NCI-H446 treated with DMSO at 0.1 percent for 48 hours (cell line): Measurements from ENCODE around the gene HELZ.
"Not testable (repeated sequence)": the region's sequence is repeated elsewhere in the genome, so short reads cannot be mapped to it uniquely, and the experiment has no call there.

Experiments used
- DNase-seq: peaks from one replicate; lab custom pipeline; 2025; lab: John Stamatoyannopoulos, UW

The HELZ gene

DNA sequence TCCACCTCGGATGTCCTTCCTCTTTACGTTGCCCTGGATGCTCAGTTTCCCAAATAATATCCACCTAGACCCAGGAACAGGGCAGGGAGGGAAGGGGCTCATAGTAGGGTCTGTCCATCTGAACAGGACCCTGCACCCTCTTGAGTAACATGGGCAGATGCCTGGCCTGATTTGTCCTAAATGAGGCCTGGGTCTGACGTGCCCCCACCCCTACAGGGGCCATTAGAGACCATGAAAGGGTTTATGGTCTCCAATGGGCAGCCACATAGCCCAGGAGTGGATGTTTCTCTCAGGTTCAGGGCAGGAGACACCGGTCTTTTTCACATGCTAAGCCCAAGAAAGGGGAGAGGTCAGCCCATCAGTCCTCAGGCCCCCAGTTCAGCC lies 193.8 kb downstream of the HELZ start:
- DNase-seq: no peak

DNA sequence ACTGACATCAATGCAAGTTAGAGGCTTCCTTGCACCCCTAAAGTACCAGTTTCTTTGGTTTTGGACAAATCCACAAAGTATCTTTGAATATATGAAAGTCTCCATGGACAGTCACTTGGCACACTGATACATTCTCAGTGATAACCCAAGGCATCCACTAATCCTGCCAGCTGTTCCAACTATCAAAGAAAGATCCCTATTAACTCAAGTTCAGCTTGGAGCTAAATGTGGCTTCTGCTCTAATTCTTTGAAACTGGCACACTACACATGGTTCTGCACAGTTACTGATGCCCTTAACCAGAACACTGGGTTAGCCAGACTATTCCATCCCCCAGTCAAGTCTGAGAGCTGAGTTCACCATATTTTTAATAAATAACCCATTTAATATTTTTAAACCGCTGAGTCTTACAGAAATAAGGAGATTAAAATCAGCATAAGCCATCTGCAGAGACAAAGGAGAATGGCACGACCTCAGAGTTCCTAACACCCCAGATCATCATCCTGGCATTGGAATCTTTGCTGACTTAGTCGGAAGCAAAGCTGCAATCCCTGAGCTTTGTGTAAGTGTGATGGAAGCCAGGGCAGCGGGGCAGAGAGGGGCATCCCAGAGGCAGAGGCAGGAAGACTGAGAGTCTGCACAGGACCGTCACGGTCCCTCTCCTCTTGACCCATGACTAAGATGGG lies 194.4 kb downstream of the HELZ start:
- no peak for DNase-seq

DNA sequence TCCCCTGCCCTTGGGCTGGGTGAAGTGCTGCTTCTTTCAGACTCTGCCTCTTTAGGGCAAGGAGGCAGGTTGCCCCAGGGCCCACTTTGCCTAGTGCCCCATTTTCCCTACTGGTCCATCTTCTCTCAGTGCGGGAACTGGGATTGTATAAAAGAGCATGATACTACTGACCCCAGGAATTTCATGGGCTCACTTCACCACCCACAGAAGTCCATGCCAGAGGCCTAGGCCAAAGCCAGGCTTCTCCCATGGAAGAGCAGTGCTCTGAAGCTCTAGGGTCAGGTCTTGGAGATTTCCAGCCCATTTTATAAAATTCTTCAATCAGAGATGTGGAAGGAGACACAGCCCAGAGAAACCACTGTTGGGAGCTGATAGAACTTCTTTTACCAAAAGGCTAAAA lies 194.9 kb downstream of the HELZ start:
- DNase-seq: no peak

DNA sequence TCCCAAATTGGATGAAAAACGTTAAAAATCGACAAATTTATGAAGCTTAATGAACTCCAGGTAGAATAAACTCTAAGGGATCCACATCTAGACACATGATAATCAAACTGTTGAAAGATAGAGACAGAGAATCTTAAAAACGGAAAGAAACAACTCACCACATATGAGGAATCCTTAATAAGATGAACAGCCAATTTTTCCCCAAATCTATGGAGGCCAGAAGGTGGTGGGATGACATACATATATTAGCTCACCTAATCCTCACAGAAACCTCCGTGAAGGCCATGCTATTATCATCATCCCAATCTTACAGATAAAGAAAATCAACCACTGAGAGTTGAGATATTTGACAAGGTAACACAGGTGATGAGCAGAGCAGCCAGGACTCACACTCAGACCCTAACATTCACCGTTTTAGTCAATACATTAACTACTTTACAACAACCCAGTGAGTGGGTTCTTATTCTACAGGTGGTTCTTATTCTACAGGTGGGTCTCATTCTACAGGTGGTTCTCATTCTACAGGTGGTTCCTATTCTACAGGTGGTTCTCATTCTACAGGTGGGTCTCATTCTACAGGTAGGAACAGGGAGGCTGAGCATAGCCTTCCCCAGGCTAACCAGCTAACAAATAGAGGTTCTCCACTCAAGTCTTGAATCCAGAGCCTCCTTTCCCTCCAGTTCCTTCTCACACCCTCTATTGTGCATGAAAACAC lies 195.8 kb downstream of the HELZ start:
- no peak for DNase-seq

DNA sequence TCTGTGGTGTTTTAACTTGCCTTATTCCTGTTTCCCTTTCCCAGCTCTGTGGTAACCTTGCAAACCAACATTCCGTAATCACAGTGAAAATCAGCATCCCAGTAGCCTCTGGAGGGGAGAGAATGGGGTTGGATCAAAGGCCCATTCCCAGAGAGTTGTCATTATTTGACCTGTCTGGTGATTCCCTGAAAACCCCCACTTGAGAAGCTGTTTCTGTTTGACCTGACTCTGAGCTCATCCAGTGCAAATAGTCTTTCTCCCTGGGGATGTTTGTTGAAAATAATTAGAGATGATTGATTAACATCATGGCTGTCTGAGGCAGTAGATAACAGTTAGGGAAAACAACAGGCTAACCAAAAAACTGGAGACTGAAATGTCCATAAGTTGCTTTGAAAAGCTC lies 197.6 kb downstream of the HELZ start:
- no peak for DNase-seq

DNA sequence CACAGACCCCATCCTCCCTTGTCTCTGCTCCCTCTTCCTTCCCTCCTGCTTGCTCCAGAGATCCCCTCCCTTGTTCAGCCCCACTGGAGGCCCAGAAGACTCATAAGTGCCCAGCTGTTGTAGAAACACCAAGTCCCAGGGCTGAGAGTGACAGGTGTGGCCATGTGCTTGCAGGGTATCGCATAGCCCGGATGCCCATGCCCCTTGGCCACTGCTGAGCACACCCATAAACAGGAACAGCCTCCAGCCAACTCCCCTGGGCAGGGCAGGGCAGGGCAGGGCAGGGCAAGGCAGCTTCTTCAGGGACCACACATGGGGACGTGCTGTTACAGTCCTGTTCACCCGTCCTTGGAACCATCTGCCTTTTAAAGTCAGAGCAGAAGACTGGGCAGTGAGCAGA lies 198.6 kb downstream of the HELZ start:
- no peak for DNase-seq

DNA sequence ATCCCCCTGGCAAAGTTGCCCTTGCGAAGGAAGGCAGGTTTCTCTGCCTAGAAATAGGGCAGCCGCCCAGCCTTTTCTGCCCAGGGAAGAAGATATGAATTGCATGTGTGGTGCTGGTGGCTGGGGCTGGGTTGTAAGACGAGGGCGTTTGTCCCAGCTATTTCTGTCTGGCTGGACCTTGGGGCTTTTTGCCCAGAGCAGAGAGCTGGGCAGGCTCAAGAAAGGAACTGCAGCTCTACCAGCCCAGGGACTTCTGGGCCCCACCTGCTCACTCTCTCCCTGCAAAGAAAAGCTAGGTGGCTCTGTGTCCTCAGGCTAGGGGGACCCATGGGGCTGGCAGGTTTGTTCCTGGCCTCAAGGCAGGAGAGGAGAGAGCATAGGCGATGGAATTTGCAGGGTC lies 200.1 kb downstream of the HELZ start:
- DNase-seq: no peak

DNA sequence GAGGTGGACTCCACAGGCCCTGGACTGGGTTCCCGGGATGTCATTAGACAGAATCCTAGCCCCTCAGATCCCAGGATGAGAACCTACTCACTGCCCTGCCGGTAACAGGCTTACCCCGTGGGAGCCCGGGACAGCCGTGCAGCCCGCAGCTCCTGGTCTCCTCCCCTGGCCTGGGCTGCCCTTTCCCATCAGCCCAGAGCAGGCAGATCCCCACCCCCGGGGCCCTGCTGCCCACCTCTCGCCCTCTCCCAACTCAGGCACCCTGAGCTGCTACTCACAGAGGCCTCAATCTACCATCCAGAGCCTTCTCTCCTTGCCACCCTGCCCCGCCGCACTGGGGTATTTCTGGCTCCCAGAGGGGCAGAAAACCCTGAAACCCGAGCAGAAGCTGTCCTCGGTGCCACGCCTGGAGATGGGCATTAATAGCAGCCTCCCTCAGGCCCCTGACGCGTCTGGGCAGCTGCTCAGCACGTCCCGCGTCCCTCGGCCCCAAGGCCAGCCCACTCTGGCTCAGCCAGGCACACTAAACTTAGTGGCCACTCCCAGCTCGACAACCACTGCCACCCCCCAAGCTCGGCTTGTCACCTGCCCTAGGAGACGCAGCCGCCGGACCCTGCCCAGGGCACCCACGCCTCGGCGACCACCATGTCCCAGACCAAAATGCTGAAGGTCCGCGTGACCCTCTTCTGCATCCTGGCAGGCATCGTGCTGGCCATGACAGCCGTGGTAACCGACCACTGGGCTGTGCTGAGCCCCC lies 200.8 kb downstream of the HELZ start, which contains the start of gene CACNG1:
TSS of gene CACNG1 (plus strand) at position 539 of the 757 bp plus-strand sequence. CDS start at position 646, 107 bp downstream.
- no peak for DNase-seq

DNA sequence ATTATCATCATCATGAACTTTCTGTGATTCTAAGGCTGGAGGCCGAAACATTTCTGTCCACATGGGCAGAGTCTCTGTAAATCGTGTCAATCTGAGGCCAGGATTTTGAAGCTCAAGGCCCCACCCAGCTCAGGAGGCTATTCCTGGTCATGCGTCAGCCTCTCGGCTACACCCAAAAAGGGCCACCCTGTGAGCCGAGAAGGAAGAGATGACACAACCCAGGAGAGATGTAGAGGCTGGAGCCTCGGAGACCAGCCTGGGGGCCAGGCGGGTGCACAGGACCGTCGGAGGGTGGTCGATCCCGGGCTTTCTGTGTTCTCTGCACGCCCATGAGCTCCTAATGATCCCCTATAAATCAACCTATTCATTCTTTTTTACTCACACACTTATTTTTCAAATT lies 201.7 kb downstream of the HELZ start:
- DNase-seq: no peak

DNA sequence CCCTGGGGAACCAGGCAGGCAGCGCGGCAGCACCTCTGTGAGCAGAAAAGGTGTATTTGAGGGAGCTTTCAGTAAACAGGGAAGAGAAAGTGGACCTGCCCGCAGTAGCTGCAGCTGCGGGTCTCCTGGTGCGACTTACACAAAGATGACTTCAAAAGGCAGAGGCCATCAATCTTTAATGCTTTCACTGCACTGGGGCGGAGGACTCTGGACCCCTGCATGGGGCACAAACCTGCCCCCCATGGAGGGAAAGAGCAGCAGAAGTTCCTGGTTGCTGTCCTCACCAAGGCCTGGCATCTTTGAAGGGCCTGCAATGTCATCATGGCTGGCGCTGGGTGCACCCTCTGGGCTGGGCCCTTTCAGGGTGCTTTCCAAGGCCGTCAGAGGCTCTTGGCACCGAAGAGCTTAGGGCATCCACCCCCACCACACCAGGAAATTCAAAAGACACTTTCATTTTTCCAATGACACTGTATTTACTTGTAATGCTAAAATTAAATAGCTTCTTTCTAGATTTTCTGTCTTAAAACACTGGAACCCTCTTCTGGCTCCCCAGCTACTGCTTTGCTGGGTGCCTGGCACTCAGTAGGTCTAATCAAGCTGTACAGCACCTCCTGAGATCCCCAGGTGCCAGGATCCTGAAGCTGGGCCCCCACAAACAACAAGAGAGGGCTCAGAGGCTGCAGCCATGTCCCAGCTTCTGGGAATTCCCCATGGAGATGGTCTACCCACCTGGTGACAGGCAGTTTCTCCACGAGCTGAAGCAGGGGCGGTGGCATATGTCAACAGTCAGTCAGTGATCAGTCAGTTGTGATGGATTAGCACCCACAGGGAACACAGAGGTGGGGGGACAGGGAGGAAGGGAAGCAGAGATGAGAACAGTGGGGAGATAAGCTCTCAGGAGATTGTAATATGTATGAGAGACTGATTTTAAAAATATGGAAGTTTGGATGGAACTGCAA lies 202.8 kb downstream of the HELZ start:
- DNase-seq: no peak

DNA sequence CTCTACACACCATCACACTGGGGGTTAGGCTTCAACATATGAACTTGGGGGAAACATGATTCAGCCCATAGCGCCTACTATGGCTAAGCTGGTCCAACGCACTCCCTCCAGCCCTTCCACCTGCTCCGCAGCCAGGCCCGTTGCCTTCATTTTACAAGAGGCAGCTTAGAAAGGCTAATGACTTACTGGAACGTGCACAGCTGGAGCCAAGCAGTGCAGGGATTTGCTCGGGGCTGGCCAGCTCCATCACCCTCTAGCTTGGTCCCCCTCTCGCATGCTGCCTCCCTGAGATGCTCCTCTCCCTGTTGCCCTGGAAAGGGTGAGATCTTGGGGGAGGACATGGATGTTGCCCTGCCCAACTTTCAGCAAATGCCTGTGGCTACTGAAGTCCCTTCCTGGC lies 203.5 kb downstream of the HELZ start:
- no peak for DNase-seq

DNA sequence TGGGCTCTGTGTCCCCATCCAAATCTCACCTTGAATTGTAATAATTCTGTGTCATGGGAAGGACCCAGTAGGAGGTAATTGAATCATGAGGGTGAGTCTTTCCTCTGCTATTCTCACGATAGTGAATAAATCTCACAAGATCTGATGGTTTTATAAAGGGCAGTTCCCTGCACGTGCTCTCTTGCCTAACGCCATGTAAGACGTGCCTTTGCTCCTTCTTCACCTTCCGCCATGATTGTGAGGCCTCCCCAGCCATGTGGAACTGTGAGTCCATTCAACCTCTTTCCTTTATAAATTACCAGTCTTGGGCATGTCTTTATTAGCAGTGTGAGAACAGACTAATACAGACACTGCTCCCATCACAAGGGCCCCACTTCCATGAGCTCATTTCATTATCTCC lies 203.9 kb downstream of the HELZ start:
- not testable (repeated sequence) for DNase-seq

DNA sequence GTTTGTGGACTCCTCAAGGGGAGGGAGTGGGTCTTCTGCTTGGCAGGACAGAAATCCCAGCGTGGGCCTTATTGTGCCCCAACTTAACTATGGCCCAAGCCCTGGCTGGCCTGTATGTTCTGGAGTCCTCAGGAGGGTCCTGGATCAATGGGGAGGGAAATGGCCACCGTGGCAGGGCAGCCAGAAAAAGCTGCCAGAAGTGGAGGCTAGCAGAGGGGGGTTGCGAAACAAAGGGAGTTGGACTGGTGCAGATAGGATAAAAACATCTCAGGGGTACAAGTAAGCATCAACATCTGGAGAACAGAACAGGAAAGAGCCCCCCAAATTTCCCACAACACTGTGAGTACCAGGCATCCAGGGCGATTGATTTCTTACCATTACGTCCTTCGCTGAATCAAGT lies 204.3 kb downstream of the HELZ start:
- DNase-seq: no peak

DNA sequence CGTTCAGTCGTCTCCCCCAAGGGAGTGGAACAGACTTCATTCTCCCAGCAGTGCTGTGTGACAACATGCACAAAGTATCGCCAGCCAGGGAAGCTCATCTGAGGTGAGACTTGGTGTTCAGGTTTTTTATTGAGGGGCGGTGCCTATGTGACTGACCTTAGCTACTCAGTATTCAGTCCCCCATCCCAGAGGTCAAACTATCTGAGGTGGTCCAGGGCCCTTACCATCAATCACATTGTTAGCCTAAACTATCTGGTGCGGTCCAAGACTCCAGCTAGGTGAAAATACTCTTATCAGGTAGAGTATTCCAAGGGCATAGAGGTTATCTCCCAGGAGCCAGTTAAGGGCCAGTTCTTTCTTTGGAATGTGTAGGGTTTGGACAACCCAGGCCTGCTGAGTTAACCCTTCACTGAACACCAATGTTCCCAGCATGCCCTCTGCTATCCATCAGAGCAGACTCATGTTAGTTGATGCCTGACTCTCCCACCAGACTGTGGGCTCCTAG lies 206.1 kb downstream of the HELZ start:
- DNase-seq: no peak

DNA sequence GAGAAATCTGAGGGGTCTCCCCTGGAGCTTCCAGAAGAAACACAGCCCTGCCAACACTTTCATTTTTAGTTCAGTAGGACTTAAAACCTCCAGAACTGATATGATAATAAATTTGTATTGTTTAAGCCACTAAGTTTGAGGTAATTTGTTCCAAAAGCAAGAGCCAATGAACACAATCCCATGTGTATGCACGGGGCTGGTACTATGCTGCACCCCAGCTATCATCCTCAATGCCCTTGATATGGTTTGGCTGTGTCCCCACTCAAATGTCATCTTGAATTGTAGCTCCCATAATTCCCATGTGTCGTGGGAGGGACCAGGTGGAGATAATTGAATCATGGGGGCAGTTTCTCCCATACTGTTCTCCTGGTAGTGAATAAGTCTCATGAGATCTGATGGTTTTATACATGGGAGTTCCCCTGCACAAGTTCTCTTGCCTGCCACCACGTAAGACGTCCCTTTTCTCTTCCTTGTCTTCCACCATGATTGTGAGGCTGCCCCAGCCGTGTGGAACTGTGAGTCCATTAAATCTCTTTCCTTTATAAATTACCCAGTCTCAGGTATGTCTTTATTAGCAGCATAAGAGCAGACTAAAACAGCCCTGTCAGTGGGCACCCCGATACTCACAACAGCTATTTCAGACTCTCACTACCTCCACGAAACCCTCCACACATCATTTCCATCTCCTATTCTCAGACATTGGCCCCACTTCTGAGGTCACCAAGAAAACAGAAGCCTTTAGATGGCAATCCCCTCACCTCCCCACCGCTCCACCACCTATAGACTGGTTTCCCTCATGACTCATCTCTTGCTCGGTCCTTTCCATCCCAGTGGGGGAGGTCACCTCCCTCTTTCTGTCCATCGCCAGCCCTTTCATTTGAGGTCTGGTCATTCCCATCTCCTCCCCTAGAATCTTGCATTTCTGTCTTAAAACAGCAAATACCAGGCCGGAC lies 209.6 kb downstream of the HELZ start:
- DNase-seq: no peak

DNA sequence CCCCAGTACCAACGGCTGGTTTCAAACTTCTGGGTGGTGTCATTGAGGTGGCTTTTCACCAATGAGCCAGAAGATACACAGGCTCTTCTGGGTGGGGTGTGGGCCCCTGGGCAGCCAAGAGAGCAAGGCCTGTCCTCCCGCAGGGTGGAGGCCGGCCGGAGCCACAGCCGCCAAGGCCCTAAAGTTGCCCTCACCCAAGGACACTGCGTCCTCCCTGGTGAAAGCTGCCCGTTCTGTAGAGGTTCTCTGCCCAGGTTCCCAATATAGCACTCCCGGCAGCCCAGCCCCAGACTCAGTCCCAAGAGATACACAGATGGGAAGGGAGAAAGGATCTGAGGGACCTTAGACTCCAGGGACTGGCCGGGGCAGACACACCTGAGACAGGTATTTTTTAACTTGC lies 211.4 kb downstream of the HELZ start:
- no peak for DNase-seq

DNA sequence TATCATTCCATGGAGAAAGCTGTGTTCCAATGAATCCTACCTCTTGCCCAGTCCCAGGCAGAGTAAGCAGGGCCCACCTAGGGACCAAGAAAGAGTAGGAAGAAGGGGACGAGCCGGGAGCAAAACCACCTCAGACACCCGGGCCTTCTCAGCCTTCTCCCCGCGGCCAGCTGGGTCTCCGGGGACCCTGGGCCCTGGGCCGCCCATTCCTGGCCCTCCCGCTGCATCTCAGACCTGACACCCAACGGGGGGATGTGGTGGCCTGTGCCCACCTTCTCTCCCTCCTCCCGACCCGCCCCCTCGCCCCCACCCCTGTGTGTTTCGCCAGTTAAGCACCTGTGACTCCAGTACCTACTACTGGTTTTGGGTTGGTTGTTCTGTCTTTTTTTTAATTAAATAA lies 212.0 kb downstream of the HELZ start:
- no peak for DNase-seq

DNA sequence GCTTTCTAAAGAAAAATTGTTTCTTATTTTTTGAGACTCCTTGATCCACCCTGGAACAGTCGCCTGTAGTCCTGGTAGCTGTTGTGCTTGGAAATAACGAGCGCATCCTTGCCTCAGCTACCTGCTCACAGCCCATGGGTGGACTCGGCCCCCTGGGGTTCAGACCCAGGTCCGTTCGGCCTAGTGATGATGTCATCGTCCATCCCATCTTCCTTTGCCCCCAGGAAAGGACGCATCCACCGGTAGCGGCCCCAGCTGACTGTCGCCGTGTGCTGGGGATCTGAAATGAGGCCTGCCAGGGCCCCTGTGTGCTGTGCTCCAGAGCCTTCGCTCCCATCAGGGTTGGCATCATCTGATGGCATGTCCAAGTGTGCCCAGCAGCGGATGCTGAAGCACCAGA lies 212.6 kb downstream of the HELZ start:
- no peak for DNase-seq

DNA sequence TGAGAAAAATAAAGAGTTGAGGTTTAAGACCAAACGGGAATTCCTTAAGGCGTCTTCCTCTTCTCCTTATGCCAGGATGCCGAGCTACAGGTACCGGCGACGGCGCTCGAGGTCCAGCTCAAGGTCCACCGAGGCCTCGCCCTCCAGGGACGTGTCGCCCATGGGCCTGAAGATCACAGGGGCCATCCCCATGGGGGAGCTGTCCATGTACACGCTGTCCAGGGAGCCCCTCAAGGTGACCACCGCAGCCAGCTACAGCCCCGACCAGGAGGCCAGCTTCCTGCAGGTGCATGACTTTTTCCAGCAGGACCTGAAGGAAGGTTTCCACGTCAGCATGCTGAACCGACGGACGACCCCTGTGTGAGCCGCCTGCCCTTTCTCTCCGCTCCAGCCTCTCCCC lies 214.4 kb downstream of the HELZ start:
- no peak for DNase-seq

DNA sequence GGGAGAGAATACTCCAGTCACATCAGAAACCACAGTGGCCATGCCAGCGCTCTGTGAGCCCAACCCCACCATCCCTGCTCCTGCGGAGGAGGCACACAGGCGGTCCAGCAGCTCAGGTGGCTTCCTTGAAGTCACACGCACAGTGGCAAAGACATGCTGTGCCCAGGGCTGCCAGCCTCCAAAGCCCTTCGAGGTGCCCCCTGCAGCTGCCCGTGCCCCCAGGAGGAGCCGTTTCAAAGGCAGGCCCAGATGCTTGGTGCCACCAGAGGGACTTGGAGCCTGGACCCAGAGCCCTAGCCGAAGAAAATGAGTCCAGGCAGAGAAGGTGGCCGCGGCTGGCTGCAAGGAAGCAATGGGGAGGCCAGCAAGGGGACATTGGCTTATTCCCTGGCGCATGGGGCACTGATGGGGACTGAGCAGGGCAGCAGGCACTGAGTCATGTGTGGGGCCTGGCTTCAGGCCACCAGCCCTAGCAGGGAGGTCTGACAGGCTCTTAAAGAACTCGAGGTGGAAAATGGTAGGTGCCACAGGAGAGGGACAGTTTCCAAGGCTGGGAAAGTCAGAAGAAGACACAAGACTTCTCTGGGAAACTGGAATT lies 217.9 kb downstream of the HELZ start:
- no peak for DNase-seq
